Coronary artery (tissue), 2 donors: ENCODE data around the gene TCF12.

Experiments used
- DNase-seq: peaks from one replicate; pipeline ENCODE4 v3.0.0-alpha.2; 2017; ENCODE audit warnings: low spot score
- H3K27ac ChIP-seq, 2 donors: fragments of 200-600 bp; sonication (generic); one replicate each; pipeline ENCODE4 v1.5.1; 2016 to 2019
- H3K4me3 ChIP-seq: fragments of 200-600 bp; sonication (generic); 2 replicates; pipeline ENCODE4 v1.5.1; 2016; ENCODE audit warnings: mild to moderate bottlenecking, moderate library complexity
- CTCF ChIP-seq: fragments of 200-600 bp; sonication (generic); IDR thresholded peaks from one replicate; pipeline ENCODE4 v1.5.1; 2019; ENCODE audit warnings: antibody characterized with exemption

The TCF12 gene

GRCh38 chr15:57323299-57323805 is 404.9 kb downstream of the TCF12 start:
- H3K4me3 ChIP-seq, result no peak overlapping the region
- H3K27ac ChIP-seq, result no peak overlapping the region
- no peak for TF ChIP-seq CTCF
- no peak for DNase-seq

GRCh38 chr15:57323806-57324589 is 405.6 kb downstream of the TCF12 start:
- TF ChIP-seq CTCF, result no peak
- no peak for DNase-seq
- Histone ChIP-seq H3K27ac (no peak overlapping the region), H3K4me3 (no peak overlapping the region)

GRCh38 chr15:57324590-57324890 is 406.1 kb downstream of the TCF12 start:
- no peak for TF ChIP-seq CTCF
- H3K27ac ChIP-seq, result no peak overlapping the region
- DNase-seq, result no peak

GRCh38 chr15:57324944-57325679 is 406.7 kb downstream of the TCF12 start:
- DNase-seq, result no peak
- Histone ChIP-seq H3K27ac (no peak overlapping the region), H3K4me3 (no peak overlapping the region)
- TF ChIP-seq CTCF, result no peak

More at GRCh38 chr15:57324590-57324890, 406.1 kb downstream of the TCF12 start:
- H3K4me3 ChIP-seq, result no peak overlapping the region

- H3K27ac ChIP-seq, result no peak overlapping the region
- TF ChIP-seq CTCF, result no peak
- H3K4me3 ChIP-seq, result no peak overlapping the region
- no peak for DNase-seq
These were observed 407.8 kb downstream of the TCF12 start for GRCh38 chr15:57326196-57326595.

- no peak for DNase-seq
- no peak overlapping the region for H3K27ac ChIP-seq
These were observed 409.6 kb downstream of the TCF12 start for GRCh38 chr15:57327985-57328471.

More at GRCh38 chr15:57327985-57328471, 409.6 kb downstream of the TCF12 start:
- H3K4me3 ChIP-seq, result no peak overlapping the region
- TF ChIP-seq CTCF, result no peak
